GM19328 (cell line): ENCODE data around the gene COBL.
"Not testable (repeated sequence)": the region's sequence is repeated elsewhere in the genome, so short reads cannot be mapped to it uniquely, and the experiment has no call there.

ENCODE experiments used
- ATAC-seq: cut with Tn5 transposase; IDR thresholded peaks from one replicate; pipeline ENCODE4 v1.9.1; 2021; ENCODE audit warnings: mild to moderate bottlenecking, moderate library complexity; ENCODE audit not compliant: unreplicated experiment

Gene COBL

DNA sequence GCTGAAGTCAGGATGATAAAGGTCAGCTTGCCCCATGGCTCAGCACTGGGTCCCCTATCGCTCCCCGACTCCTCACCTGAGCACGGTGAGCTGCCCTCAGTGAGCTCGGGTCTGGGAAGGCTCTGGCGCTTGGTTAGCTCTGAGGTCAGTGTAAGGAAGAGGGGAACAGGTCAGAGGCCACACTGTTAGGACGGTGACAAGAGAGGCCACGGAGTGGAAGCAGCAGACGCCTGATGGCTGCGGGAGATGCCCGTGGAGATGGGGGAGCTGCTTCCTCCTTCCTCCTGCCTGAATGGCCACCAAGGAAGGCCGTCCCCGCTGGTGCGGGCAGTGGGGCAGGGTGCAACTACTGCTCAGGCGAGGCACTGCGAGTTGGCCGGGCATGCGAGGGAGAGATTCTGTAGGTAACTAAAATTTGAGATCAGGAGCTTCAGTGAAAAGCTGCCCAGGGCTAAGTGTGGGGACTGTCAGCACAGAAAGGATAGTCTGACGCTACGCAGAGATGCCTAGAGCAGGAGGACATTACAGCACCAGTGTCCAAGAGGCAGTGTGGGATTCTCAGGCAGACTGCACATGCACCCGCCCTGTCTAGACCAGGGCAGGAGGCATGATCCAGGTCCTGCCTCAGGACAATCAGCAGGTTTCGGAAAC lies 302.6 kb downstream of the COBL start:
- no peak for ATAC-seq

DNA sequence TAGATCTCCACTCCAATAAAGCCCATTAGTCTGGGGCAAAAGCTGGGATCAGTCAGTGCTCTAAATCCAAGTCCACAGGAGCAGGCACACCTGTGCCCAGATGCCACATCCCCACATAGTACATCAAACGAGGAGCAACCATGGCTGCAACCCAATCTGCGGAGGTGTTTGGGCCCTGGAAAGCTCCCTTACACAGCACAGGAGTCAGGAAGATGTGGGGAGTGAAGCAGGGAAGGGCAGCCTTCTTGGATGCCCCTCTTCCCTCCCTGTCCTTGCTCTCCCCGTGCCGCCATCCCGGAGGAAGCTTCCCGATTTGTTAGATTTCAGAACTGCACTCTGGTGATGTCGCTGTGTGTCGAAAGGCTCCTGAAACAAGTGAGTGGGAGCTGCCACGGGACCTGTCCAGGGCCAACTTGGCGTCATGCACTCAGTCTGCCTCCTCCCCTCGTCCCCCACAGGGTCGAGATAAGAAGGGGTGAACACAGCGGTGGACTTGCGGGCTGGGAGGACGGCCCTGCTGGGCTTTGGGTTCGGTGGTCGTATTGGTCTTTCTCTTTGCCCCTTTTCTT lies 303.3 kb downstream of the COBL start:
- ATAC-seq, result no peak

DNA sequence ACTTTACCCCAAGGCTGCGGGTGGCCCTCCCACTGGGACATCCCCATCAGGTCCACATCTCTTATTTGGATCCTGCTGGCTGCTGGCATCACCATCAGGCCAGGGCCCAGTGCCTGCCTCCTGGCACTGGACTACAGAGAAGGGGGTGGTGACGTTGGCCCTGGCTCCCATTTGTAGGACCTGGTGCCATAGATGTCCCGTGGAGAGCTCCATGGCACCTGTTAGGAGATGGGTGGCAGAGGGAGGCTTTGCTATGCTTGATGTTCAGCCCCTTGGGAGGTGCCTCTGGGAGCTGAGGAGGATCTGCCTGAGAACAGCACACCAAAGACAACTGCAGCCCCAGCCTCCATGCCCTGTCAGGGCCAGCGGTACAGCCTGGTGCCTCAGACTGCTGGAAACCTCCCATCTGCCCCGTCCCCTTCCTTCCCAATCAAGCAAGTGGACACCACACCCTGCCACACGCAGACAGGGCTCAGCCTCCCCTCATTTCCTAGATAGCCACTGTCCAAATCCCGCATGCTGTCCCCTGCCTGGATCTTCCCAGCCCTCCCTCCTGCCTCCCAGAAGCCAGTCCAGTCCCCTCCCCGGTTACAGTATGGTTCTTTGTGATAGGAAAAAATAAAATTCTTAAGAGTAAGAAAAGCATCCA lies 303.9 kb downstream of the COBL start:
- no peak for ATAC-seq

DNA sequence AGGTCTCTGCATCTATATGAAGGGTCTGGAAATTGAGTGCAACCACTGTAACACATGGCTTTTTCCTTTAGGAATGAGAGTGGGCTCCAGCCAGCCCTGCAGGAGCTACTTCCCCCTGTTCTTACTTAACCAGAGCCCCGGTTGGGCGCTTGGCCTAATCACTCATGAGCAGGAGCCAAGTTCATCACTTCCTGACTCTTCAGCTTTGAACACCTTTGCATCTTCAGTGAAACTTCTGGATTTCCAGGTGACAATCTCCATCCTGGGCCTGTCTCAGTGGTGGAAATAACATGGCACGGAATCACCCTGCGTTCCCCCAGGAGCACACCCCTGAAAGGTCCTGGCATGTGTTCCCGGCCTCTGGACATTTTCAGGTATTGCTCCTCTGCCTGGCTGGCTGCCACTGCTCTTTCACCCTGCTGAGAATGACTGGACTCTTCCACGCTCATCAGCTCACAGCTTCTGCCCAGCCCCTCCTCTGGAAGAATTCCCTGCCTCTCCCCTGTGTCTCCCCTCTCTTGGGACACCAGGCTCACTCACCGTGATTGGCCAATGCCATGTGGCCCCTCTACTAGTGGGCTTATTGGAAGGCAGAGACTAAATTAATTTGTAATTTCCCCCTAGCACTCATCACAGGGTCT lies 304.8 kb downstream of the COBL start:
- no peak for ATAC-seq

DNA sequence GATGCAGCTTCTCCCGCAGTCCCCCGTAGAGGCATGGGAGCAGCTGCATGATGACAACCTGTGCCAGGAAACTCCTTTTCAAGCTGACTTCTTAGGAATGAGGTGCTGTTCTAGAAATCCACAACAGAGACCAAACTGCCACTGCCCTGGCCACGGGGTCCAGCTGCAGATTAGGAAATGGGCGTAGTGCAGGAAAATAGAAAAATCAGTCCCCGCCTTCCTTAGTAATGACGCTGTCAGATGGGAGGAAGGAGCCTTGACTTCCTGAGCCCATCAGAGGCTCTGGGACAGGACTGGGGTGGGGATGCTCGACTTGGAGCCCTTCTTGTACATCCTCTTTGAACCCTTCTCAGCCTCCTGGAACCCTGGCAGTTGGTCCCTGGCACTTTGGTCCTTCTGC lies 306.1 kb downstream of the COBL start:
- ATAC-seq, result no peak

DNA sequence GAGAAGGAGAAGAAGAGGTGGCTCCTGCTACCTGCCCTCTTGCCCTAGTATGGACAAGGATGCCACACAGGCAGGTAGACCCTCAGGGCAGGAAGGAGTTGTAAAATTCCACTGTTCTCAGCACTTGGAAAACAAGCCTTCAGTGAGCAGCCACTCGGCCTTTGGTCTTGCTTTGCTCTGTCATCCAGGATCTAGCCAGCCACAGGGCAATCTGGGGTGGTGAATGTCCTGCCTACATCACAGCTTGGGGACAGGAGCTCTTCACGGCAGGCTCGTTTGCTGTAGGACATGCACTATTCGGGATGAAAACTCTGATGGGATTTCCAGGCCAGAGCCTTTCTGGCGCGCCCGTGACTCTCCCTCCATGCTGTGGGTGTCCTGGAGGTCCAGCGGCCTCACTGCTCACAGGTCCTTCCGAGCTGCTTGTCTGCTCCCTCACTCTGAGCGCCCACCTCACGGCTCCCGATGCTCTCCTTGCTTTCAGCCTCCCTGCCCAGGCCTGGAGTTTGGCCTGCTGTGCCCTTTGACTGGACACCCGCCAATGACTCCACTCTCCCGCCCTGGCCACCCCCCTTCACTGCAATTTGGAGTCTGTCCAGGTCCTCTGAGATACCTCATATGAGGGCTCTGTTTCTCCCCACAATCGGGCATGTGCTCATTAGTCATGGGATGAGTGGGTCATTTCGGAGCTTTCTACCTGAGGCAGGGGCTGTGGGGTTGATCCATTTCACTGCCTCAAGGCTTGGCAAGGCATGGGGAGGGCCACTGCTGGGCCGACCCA lies 306.7 kb downstream of the COBL start:
- ATAC-seq, result no peak

DNA sequence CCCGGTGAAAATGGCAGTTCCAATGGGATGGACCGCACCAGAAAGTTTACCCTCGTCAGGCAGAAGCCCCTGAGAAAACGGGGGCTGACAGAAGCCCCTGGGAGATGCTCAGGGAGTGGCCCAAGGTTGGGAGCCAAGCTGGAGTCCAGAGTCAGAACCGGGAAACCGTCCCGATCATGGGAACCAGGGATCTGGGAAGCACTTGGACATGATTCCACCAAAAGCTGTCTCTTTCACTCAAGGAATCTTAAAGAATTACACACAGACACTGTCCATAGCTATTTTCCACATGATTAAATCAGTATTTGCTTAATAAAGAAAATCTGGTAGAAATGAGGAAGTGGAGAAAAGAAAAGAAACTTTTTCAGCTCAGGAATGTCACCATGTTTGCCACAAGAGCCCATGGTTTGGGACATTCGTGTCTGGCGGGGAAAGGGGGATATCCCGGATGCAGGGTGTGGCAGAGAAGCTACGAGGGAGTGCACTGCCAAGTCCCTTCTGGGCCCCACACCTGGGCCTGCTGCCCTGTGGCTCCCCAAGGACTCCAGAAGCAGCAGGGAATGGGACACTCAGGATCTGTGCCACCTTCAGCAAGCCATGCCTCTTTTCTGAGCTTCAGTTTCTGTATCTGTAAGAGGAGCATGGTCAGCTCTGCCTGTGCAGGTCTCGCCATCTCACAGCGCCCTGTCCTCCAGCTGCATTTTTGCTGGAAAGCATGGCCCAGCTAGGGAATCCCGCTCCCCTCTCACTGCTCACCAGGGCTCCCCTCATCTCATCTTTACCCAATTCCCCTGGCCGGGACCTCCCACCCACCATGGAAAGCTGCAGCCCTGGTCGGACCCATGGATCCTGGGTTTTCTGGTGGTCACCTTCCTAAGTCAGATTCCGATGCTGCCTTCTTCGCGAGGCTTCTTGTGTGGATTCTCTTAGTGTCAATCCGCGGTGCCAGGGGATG lies 308.8 kb downstream of the COBL start:
- ATAC-seq, result no peak

DNA sequence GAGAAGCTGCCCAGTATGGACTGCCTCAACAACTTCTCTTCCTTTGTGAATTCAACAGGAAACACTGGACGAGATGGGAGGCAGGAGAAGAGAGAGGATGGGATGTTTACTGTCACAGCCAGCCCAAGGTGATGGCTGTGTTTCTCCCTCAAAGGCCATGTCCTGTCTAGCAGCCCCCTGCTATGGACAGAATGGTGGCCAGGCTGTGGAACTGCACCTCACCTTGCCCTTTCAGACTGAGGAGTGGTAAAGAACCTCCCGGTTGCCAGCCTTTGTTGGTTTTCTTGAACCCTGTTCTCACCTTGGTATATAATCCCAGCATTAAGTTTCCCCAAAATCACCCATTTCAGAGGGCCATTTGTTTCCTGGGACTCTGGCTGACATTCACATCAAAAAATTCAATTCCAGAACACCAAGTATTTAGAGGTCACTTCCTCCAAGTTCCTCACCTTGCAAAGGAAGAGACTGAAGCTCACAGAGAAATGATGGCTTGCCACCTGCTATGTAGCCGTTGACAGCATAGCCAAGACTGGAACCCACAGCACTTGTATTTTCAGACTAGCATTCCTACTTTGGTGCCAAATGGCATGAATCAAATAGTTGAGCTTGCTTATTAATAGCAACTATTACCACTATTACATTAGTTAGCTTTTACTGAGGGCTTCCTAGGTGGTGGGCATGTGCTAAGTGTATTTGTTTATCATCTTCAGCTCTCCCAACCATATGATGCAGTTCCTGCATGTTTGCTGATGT lies 309.9 kb downstream of the COBL start:
- no peak for ATAC-seq

DNA sequence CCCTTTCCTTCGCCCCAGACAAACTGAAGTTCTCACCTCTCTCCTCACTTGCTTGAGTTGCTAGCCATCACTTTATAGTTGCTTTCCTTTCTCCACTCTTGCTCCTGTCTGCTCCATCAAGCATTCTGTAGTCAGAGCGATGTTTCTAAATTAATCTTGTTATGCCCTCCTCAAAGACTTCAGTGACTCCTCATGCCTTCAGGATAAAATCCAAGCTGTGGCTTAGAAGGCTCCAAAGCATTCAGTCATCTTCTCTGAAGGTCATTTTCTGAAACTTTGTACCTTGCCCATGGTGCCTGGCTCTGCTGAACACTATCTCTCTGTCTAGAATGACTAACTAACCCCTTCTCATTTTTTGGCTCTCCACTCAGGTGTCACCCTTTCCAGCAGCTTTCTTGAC lies 311.5 kb downstream of the COBL start:
- no peak for ATAC-seq

DNA sequence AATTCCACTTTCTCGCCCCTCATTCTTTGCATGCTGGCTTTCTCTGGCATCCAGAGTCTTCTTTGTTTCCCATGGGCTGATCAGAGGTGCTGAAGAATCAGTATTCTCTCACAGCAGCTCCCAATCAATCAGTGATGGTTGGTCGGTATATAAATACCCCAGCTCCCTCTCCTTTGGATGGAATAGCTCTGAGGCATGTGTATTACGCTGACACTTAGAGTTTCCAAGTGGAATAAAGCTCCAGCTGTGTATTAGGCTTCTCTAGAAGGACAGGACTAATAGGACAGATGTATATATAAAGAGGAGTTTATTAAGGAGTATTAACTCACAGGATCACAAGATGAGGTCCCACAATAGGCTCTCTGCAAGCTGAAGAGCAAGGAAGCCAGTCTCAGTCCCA lies 315.7 kb downstream of the COBL start:
- no peak for ATAC-seq

DNA sequence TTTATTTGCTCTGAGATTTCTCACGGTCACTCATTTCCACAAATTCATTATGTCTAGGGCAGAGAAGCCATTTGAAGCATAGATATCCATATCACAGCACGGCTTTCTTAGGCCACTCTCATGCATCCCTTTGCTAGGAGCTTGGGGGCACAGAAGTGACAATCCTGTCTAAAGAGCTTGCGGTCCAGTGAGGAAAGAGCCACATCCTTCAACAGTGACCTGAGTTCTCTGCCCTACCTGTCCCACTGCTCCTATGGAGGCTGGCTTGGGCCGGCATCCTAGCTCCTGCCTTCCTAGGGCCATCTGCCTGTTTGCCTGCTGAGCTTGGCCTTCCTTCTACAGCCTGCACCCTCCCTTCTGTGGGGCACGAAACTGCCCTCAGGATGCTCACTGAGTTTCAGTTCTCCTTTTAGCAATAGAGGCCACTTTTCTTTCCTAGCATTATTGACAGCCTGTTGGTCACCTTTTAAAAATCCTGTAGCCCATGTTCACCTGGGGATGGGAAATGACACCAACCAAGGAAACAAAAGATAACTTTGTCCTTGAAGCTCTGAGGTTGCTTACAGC lies 321.8 kb downstream of the COBL start:
- ATAC-seq, result no peak

DNA sequence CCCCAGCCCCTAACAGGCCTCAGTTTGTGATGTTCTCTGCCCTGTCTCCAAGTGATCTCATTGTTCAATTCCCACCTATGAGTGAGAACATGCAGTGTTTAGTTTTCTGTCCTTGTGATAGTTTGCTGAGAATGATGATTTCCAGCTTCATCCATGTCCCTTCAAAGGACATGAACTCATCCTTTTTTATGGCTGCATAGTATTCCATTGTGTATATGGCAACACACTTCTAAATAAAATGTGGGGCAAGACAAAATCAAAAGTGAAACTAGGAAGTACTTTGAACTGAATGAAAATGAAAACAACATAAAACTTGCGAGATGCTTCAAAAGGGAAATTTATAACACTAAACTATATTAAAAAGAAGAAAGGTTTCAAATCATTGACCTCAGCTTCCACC lies 326.4 kb downstream of the COBL start:
- not testable (repeated sequence) for ATAC-seq

DNA sequence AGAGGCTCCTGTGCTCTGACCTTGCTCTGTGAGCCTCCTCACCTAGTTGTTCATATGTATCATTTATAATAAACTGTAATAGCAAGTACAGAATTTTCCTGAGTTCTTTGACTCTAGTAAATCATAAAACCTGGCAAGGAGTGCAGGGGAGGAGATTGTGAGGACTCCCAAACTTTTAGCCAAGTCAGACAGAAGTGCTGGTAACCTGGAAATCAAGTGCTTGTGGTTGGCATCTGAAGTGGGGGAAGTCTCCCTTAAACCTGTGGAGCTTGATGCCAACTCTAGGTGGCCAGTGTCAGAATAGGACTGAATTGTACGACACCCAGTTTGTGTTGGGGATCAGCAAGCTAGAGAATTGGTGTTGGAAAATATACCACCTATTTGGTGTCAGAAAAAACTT lies 327.6 kb downstream of the COBL start:
- ATAC-seq, result no peak

DNA sequence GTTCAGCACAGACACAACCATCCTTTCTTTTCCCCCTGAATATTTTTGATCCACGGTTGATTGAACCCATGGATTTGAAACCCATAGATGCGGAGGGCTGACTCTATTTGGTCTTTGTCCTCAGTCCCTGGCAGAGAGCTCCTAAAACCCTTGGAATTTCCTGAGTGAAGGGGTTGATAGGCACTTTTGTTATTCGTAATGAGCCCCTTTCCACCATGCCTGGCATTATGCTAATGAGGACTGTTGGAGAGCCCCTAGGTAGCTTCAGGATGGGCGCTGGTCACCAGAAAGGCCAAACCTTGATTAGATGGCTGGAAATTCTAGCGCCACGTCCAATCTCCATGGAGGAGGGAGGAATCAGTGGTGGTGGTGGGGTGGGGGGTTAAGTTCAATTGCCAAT lies 328.1 kb downstream of the COBL start:
- no peak for ATAC-seq

DNA sequence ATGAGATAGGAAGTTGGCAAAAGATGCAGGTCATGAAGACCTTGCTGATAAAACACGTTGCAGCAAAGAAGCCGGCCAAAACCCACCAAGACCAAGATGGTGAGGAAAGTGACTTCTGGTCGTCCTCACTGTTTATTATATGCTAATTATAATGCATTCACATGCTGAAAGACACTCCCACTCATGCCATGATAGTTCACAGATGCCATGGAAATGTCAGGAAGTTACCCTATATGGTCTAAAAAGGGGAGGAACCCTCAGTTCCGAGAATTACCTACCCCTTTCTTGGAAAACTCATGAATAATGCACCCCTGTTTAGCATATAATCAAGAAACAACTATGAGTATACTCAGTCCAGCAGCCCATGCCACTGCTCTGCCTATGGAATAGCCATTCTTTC lies 331.5 kb downstream of the COBL start:
- ATAC-seq, result no peak

DNA sequence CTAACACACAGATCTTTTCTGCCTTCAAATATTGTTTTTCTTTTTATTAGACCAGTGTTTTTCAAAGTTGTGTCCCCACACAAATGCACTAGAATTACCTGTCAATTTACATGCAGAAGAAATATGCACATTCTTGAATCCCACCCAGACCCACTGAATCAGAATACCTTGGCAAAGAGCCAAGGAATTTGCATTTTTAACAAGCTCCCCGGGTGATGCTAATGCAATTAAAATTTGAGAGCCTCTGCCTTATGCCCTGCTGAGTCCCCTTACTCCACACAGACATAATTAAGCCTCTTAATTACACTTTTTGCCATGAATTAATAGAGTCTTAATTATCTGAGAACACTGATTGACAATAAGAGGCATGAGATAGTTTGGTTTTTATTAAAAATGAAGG lies 332.8 kb downstream of the COBL start:
- ATAC-seq, result no peak

DNA sequence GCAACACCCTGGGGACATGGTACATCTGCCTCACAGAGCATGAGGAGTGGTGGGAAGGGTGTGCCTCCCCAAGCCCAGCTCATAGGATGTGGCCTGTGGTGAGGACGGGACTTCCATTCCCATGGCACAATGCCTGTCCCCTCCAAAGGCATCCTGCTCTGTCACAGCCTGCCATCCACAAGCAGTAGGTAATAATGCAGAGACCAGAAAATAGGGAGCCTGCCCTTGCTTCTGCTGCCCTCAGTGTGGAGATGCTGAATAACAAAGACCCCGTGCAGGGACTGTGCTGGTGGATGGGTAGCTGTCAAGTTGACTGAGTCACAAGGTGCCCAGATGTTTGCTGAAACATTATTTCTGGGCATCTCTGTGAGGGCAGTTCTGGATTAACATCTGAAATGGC lies 334.0 kb downstream of the COBL start:
- ATAC-seq, result no peak

DNA sequence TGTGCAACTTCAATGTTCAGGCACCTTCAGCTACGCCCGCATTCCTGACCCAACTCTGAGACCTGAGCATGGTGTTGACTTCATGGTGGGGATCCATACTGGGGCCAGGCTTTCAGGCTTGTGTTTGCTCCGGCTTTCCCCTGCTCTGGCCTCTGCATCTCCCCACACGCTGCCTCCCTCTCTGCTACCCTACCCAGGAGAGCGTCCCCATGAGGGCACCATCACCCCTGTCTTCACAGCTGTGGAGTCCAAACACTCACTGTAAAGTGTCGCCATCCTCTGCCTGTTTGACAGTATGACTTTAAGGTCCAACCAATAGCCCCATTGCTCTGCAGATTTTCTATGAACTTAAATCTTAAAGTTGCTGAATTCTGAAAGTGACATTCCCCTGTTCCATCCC lies 334.9 kb downstream of the COBL start:
- ATAC-seq, result no peak

DNA sequence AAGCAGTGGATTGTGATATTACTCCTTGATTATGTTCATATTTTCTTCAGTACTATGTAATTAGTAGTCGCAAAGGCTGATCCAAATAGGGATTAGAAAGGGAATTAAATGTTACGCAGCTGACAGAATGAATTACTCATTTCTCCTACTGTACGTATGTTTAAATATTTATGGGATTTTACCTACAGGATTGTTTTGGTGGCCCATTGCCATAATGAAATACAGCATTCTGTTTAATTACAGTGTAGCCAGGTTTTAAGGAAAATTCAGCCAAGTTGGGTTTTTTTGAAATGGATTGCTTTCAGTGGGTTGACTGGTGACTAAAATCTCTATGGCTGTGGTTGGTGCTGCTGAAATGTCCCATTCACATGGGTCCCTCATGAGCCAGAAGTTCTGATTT lies 336.2 kb downstream of the COBL start:
- ATAC-seq, result no peak
